GM23338 (cell line): ENCODE results near the gene FAM227B. TPM values are rescaled to one million over a fixed set of nuclear protein-coding genes. Genes with fewer than 3 reads are reported as not detected.

Source experiments
- ATAC-seq: fragments of 200-7000 bp; cut with Tn5 transposase; 3 replicates; pipeline ENCODE4 v1.9.1; 2020
- DNase-seq: peaks from one replicate; pipeline ENCODE4 v3.0.0-alpha.2; 2015; ENCODE audit warnings: low spot score
- H2AFZ ChIP-seq: fragments of 200-600 bp; sonication (generic); 2 replicates; pipeline ENCODE4 v1.8.0; 2016; ENCODE audit warnings: antibody characterized with exemption, mild to moderate bottlenecking, moderate library complexity
- H3F3A ChIP-seq: fragments of 200-600 bp; sonication (generic); replicated peaks from 2 replicates; pipeline ENCODE4 v1.8.0; 2017; ENCODE audit warnings: antibody characterized with exemption, mixed run types, low read depth
- H3K27ac ChIP-seq: fragments of 200-600 bp; sonication (generic); 2 replicates; pipeline ENCODE4 v1.6.1; 2016; ENCODE audit warnings: low read depth
- H3K27me3 ChIP-seq: fragments of 200-600 bp; sonication (generic); 2 replicates; pipeline ENCODE4 v1.8.0; 2016; ENCODE audit warnings: mild to moderate bottlenecking, mixed run types, moderate library complexity; ENCODE audit not compliant: insufficient read depth
- H3K36me3 ChIP-seq: fragments of 200-600 bp; sonication (generic); 2 replicates; pipeline ENCODE4 v1.8.0; 2016; ENCODE audit warnings: mild to moderate bottlenecking; ENCODE audit not compliant: insufficient read depth
- H3K4me1 ChIP-seq: fragments of 200-600 bp; sonication (generic); 2 replicates; pipeline ENCODE4 v1.8.0; 2016; ENCODE audit warnings: mild to moderate bottlenecking, moderate library complexity; ENCODE audit not compliant: insufficient read depth
- H3K4me2 ChIP-seq: fragments of 200-600 bp; sonication (generic); 2 replicates; pipeline ENCODE4 v1.7.1; 2017; ENCODE audit warnings: mixed run types
- H3K4me3 ChIP-seq: fragments of 200-600 bp; sonication (generic); 2 replicates; pipeline ENCODE4 v1.6.1; 2016; ENCODE audit warnings: mixed run types
- H3K79me2 ChIP-seq: fragments of 200-600 bp; sonication (generic); replicated peaks from 2 replicates; pipeline ENCODE4 v1.8.0; 2017; ENCODE audit warnings: mild to moderate bottlenecking; ENCODE audit not compliant: insufficient read depth
- H3K9me2 ChIP-seq: fragments of 200-600 bp; sonication (generic); 2 replicates; pipeline ENCODE4 v1.8.0; 2017; ENCODE audit not compliant: insufficient read depth
- H4K20me1 ChIP-seq: fragments of 200-600 bp; sonication (generic); replicated peaks from 2 replicates; pipeline ENCODE4 v1.8.0; 2017; ENCODE audit warnings: mild to moderate bottlenecking; ENCODE audit not compliant: insufficient read depth
- H3K27ac Mint-ChIP-seq: 2 replicates; pipeline ENCODE4 v1.8.0; 2020; ENCODE audit warnings: inconsistent platforms, mild to moderate bottlenecking, moderate library complexity, mixed read lengths
- H3K27me3 Mint-ChIP-seq: 3 replicates; pipeline ENCODE4 v1.8.0; 2022; ENCODE audit warnings: low read depth, mild to moderate bottlenecking, moderate library complexity, mixed read lengths, inconsistent platforms; ENCODE audit not compliant: insufficient read depth, poor library complexity
- H3K36me3 Mint-ChIP-seq: 3 replicates; pipeline ENCODE4 v1.8.0; 2021; ENCODE audit warnings: low read depth, mild to moderate bottlenecking, inconsistent platforms, moderate library complexity, mixed read lengths
- H3K4me1 Mint-ChIP-seq: 3 replicates; pipeline ENCODE4 v1.8.0; 2020; ENCODE audit warnings: mild to moderate bottlenecking, inconsistent platforms, mixed read lengths
- H3K4me3 Mint-ChIP-seq: 3 replicates; pipeline ENCODE4 v1.8.0; 2021; ENCODE audit warnings: moderate library complexity, mild to moderate bottlenecking, inconsistent platforms, mixed read lengths
- H3K9me3 Mint-ChIP-seq: 3 replicates; pipeline ENCODE4 v1.8.0; 2020; ENCODE audit warnings: moderate library complexity, mild to moderate bottlenecking, inconsistent platforms, mixed read lengths
- CREB1 ChIP-seq: fragments of 250-450 bp; sonication (Bioruptor Pico); IDR thresholded peaks from 2 replicates; pipeline ENCODE4 v1.5.0; 2020; ENCODE audit warnings: low read depth, mild to moderate bottlenecking, moderate library complexity
- EZH2 ChIP-seq: fragments of 200-600 bp; sonication (generic); IDR thresholded peaks from one replicate; pipeline ENCODE4 v1.8.0; 2017; ENCODE audit warnings: antibody characterized with exemption, mild to moderate bottlenecking, low read depth; ENCODE audit not compliant: unreplicated experiment
- NANOG ChIP-seq: IDR thresholded peaks from 2 replicates; pipeline ENCODE4 v1.6.1; 2016; ENCODE audit warnings: antibody characterized with exemption, borderline replicate concordance
- POLR2AphosphoS5 ChIP-seq: IDR thresholded peaks from 2 replicates; pipeline ENCODE4 v1.6.1; 2016; ENCODE audit warnings: antibody characterized with exemption, low read depth
- STAT1 ChIP-seq: IDR thresholded peaks from one replicate; pipeline ENCODE4 v1.6.1; 2016; ENCODE audit warnings: antibody characterized with exemption; ENCODE audit not compliant: unreplicated experiment
- ZNF114 ChIP-seq: fragments of 250-450 bp; sonication (Bioruptor Pico); IDR thresholded peaks from 2 replicates; pipeline ENCODE4 v1.5.0; 2020; ENCODE audit warnings: mild to moderate bottlenecking, moderate library complexity
- ZNF462 ChIP-seq: fragments of 250-450 bp; sonication (Bioruptor Pico); IDR thresholded peaks from 2 replicates; pipeline ENCODE4 v1.5.0; 2020; ENCODE audit warnings: mild to moderate bottlenecking, moderate library complexity
- polyA plus RNA-seq: library from polyadenylated mRNA; unstranded; fragments of >200 nt; fragmentation: Nextera tagmentation; extraction: Ambion mirVana; gene quantifications from 2 replicates; pipeline ENCODE4 v1.2.1, GENCODE V29; 2016
- total RNA-seq: library from RNA; depleted of rRNA; stranded (reverse); fragments of >200 nt; shearing (Covaris generic); gene quantifications from 2 replicates; pipeline ENCODE4 v1.2.3, GENCODE V29; 2014

Gene FAM227B
- total and polyA plus RNA-seq, 2 experiments from 2014 or later, result 2.6 to 10.2 TPM

- TF ChIP-seq ZNF462, result no peak
- no peak for TF ChIP-seq ZNF114 (CRISPR knock-in tag)
- TF ChIP-seq NANOG, result no peak
- TF ChIP-seq STAT1, result no peak
- TF ChIP-seq POLR2AphosphoS5, result no peak
- TF ChIP-seq EZH2, result no peak
Observed at GRCh38 chr15:49473031-49473430, 147.6 kb downstream of the FAM227B start (continued).

GRCh38 chr15:49472338-49472737, 148.3 kb downstream of the FAM227B start:
- H3K36me3 Mint-ChIP-seq, result no peaks in the 10 kb centered on the region
- no peak overlapping the region for H2AFZ ChIP-seq
- no peaks in the 10 kb centered on the region for H3K9me2 ChIP-seq
- H3F3A ChIP-seq, result no peaks in the 10 kb centered on the region
- H4K20me1 ChIP-seq, result no peaks in the 10 kb centered on the region
- H3K27ac Mint-ChIP-seq, result no peak overlapping the region
- H3K4me3 ChIP-seq, result no peak overlapping the region
- no peaks in the 10 kb centered on the region for H3K27me3 Mint-ChIP-seq
- no peaks in the 10 kb centered on the region for H3K9me3 Mint-ChIP-seq
- no peak overlapping the region for H3K27ac ChIP-seq
- DNase-seq (no peak), ATAC-seq (no peak)
- no peak overlapping the region for H3K4me2 ChIP-seq
- H3K27me3 ChIP-seq, result no peaks in the 10 kb centered on the region
- no peaks in the 10 kb centered on the region for H3K79me2 ChIP-seq
- no peaks in the 10 kb centered on the region for H3K4me1 Mint-ChIP-seq
- H3K4me3 Mint-ChIP-seq, result no peak overlapping the region
- no peaks in the 10 kb centered on the region for H3K36me3 ChIP-seq
- no peaks in the 10 kb centered on the region for H3K4me1 ChIP-seq
- TF ChIP-seq NANOG (no peak), STAT1 (no peak), CREB1 (CRISPR knock-in tag) (no peak), ZNF462 (no peak), POLR2AphosphoS5 (no peak)
